ENCODE measurements around the gene ERGIC1. TPM values are rescaled to one million over a fixed set of nuclear protein-coding genes. Genes with fewer than 3 reads are reported as not detected.
A peak's percentile ranks its signal among the peaks of the same experiment; 100 is the strongest.
"Not testable (repeated sequence)": the region's sequence is repeated elsewhere in the genome, so short reads cannot be mapped to it uniquely, and the experiment has no call there.

ERGIC1 gene
- total RNA-seq, 1 donor from 2014 or later, result 168 TPM

- DNase-seq (ENCODE audit: extremely low read depth, low read depth, low spot score), result no peak
These were observed 41.6 kb downstream of the ERGIC1 start for GRCh38 chr5:172875505-172876279.

GRCh38 chr5:172876578-172876977, 42.5 kb downstream of the ERGIC1 start:
- DNase-seq (ENCODE audit: extremely low read depth, low read depth, low spot score), result no peak

- DNase-seq (ENCODE audit: extremely low read depth, low read depth, low spot score), result no peak
These were observed 43.6 kb downstream of the ERGIC1 start for GRCh38 chr5:172877466-172878260.

GRCh38 chr5:172878585-172878932, 44.5 kb downstream of the ERGIC1 start:
- DNase-seq (ENCODE audit: extremely low read depth, low read depth, low spot score), result no peak

- peak; percentile 83 for DNase-seq (ENCODE audit: extremely low read depth, low read depth, low spot score)
These were observed 45.1 kb downstream of the ERGIC1 start for GRCh38 chr5:172878933-172879752.

- DNase-seq (ENCODE audit: extremely low read depth, low read depth, low spot score), result no peak
These were observed 47.8 kb downstream of the ERGIC1 start for GRCh38 chr5:172881691-172882370.

- no peak for DNase-seq (ENCODE audit: extremely low read depth, low read depth, low spot score)
These were observed 49.0 kb downstream of the ERGIC1 start for GRCh38 chr5:172883066-172883465.

GRCh38 chr5:172885597-172886340, 51.7 kb downstream of the ERGIC1 start:
- DNase-seq (ENCODE audit: extremely low read depth, low read depth, low spot score), result no peak

- DNase-seq (ENCODE audit: extremely low read depth, low read depth, low spot score), result no peak
These were observed 52.4 kb downstream of the ERGIC1 start for GRCh38 chr5:172886476-172886875.

GRCh38 chr5:172886974-172887501, 53.0 kb downstream of the ERGIC1 start:
- DNase-seq (ENCODE audit: extremely low read depth, low read depth, low spot score), result no peak

- DNase-seq (ENCODE audit: extremely low read depth, low read depth, low spot score), result peak; percentile 87
These were observed 53.6 kb downstream of the ERGIC1 start for GRCh38 chr5:172887692-172888091.

- DNase-seq (ENCODE audit: extremely low read depth, low read depth, low spot score), result no peak
These were observed 56.6 kb downstream of the ERGIC1 start for GRCh38 chr5:172890659-172891058.

- DNase-seq (ENCODE audit: extremely low read depth, low read depth, low spot score), result no peak
These were observed 57.8 kb downstream of the ERGIC1 start for GRCh38 chr5:172891716-172892421.

- DNase-seq (ENCODE audit: extremely low read depth, low read depth, low spot score), result no peak
These were observed 58.7 kb downstream of the ERGIC1 start for GRCh38 chr5:172892713-172893112.

- DNase-seq (ENCODE audit: extremely low read depth, low read depth, low spot score), result no peak
These were observed 60.8 kb downstream of the ERGIC1 start for GRCh38 chr5:172894767-172895388.

GRCh38 chr5:172895549-172895948, 61.5 kb downstream of the ERGIC1 start:
- DNase-seq (ENCODE audit: extremely low read depth, low read depth, low spot score), result no peak

GRCh38 chr5:172896465-172896864, 62.4 kb downstream of the ERGIC1 start:
- no peak for DNase-seq (ENCODE audit: extremely low read depth, low read depth, low spot score)

- not testable (repeated sequence) for DNase-seq (ENCODE audit: extremely low read depth, low read depth, low spot score)
These were observed 63.0 kb downstream of the ERGIC1 start for GRCh38 chr5:172897067-172897466.

Data from glomerular endothelial cell (primary cell).